H1 (cell line): ENCODE data around the gene SAMD4A. TPM values are rescaled to one million over a fixed set of nuclear protein-coding genes. Genes with fewer than 3 reads are reported as not detected.

Experiments used
- CTCF ChIA-PET: fragments of 300-600 bp; sonication (Branson Sonifier 250); formaldehyde crosslinking; loops from one replicate; lab custom pipeline; 2021; ENCODE audit not compliant: partially characterized antibody; lab: Charles Lee
- POLR2A ChIA-PET: fragments of 300-600 bp; sonication (Branson Sonifier 250); formaldehyde crosslinking; loops from one replicate; lab custom pipeline; 2021; ENCODE audit warnings: inconsistent platforms; ENCODE audit not compliant: partially characterized antibody; lab: Charles Lee
- DNase-seq, 2 experiments: peaks; one replicate each; pipeline versions ENCODE4 v3.0.0 to v3.0.0-alpha.2; 2010 to 2022; ENCODE audit warnings: low spot score in 2 of 2, low read depth in 1 of 2, mixed read lengths in 1 of 2
- FAIRE-seq: peaks from 2 replicates; lab custom pipeline; 2011; peaks lifted over from hg19 to GRCh38; lab: Jason Lieb, UNC
- H2AFZ ChIP-seq: 2 replicates; pipeline ENCODE4 v1.8.1; 2012; ENCODE audit warnings: low read length, inconsistent platforms
- H2AK5ac ChIP-seq: 2 replicates; pipeline ENCODE4 v1.6.1; 2013; ENCODE audit warnings: low read depth, low read length
- H2BK120ac ChIP-seq: replicated peaks from 2 replicates; pipeline ENCODE3; 2013; ENCODE audit warnings: low read depth, low read length, inconsistent platforms
- H2BK12ac ChIP-seq: 2 replicates; pipeline ENCODE4 v1.6.1; 2013; ENCODE audit warnings: low read depth, low read length
- H2BK15ac ChIP-seq: 2 replicates; pipeline ENCODE4 v1.6.1; 2013; ENCODE audit warnings: low read length
- H2BK20ac ChIP-seq: 2 replicates; pipeline ENCODE4 v1.6.1; 2013; ENCODE audit warnings: low read length
- H2BK5ac ChIP-seq: 2 replicates; pipeline ENCODE4 v1.6.1; 2013; ENCODE audit warnings: low read depth, low read length
- H3K14ac ChIP-seq: 2 replicates; pipeline ENCODE4 v1.6.1; 2013; ENCODE audit warnings: inconsistent platforms; ENCODE audit not compliant: insufficient read length
- H3K18ac ChIP-seq: 2 replicates; pipeline ENCODE4 v1.6.1; 2013; ENCODE audit warnings: low read length; ENCODE audit errors: extremely low read depth
- H3K23ac ChIP-seq: 2 replicates; pipeline ENCODE4 v1.6.1; 2013; ENCODE audit warnings: inconsistent platforms; ENCODE audit not compliant: insufficient read length
- H3K23me2 ChIP-seq: 2 replicates; pipeline ENCODE4 v1.6.1; 2013; ENCODE audit warnings: low read depth, low read length
- H3K27ac ChIP-seq: 2 replicates; pipeline ENCODE4 v1.6.1; 2011; ENCODE audit warnings: low read depth, low read length, inconsistent platforms
- H3K27me3 ChIP-seq, 4 experiments: replicated peaks in 1 of 4; 1 replicate in 1 of 4; 2 replicates in 3 of 4; pipeline versions ENCODE4 v1.6.1 to v1.8.1; 2011 to 2013; ENCODE audit warnings: low read length in 3 of 4, mild to moderate bottlenecking in 3 of 4, inconsistent platforms in 2 of 4, mixed read lengths in 2 of 4, moderate library complexity in 1 of 4; ENCODE audit not compliant: control insufficient read depth in 3 of 4, insufficient read depth in 3 of 4; ENCODE audit errors: extremely low read depth in 1 of 4
- H3K36me3 ChIP-seq, 4 experiments: 2 replicates each; pipeline versions ENCODE4 v1.6.1 to v1.8.1; 2011 to 2013; ENCODE audit warnings: mild to moderate bottlenecking in 4 of 4, low read length in 3 of 4, moderate library complexity in 2 of 4, control low read depth in 1 of 4, inconsistent platforms in 1 of 4; ENCODE audit not compliant: insufficient read depth in 4 of 4, control insufficient read depth in 2 of 4
- H3K4ac ChIP-seq: replicated peaks from 2 replicates; pipeline ENCODE3; 2013; ENCODE audit warnings: low read length, low read depth, mixed read lengths, inconsistent platforms; ENCODE audit not compliant: insufficient read length
- H3K4me1 ChIP-seq, 4 experiments: replicated peaks in 1 of 4; 1 replicate in 1 of 4; 2 replicates in 3 of 4; pipeline versions ENCODE4 v1.6.1 to v1.8.1; 2011 to 2013; ENCODE audit warnings: low read length in 3 of 4, inconsistent platforms in 2 of 4, mixed read lengths in 1 of 4; ENCODE audit not compliant: insufficient read depth in 4 of 4, control insufficient read depth in 3 of 4
- H3K4me2 ChIP-seq, 2 experiments: 2 replicates each; pipeline versions ENCODE4 v1.6.1 to v1.8.1; 2011 to 2013; ENCODE audit warnings: low read depth in 2 of 2, low read length in 2 of 2, control low read depth in 1 of 2, inconsistent platforms in 1 of 2, mild to moderate bottlenecking in 1 of 2; ENCODE audit not compliant: insufficient read depth in 1 of 2
- H3K4me3 ChIP-seq, 4 experiments: fragments of 200-600, 300-600 bp in 1 of 4; sonication (generic), shearing (Covaris generic), sonication (Bioruptor Twin) in 1 of 4; 2 replicates each; pipeline versions ENCODE4 v1.5.1 to v1.8.1; 2011 to 2016; ENCODE audit warnings: low read length in 4 of 4, low read depth in 3 of 4, control low read depth in 2 of 4, inconsistent platforms in 2 of 4, mild to moderate bottlenecking in 2 of 4, mixed read lengths in 1 of 4, moderate library complexity in 1 of 4; ENCODE audit not compliant: insufficient read depth in 2 of 4; ENCODE audit errors: extremely low read depth in 1 of 4
- H3K56ac ChIP-seq: replicated peaks from 2 replicates; pipeline ENCODE3; 2013; ENCODE audit warnings: low read depth, mild to moderate bottlenecking, mixed read lengths, low read length, inconsistent platforms; ENCODE audit not compliant: insufficient read length
- H3K79me1 ChIP-seq: 2 replicates; pipeline ENCODE4 v1.6.1; 2013; ENCODE audit warnings: low read depth, low read length, control low read depth
- H3K79me2 ChIP-seq, 2 experiments: 2 replicates each; pipeline versions ENCODE4 v1.6.1 to v1.8.1; 2012 to 2013; ENCODE audit warnings: low read length in 2 of 2, mild to moderate bottlenecking in 2 of 2, inconsistent platforms in 1 of 2; ENCODE audit not compliant: insufficient read depth in 2 of 2, control insufficient read depth in 1 of 2
- H3K9ac ChIP-seq, 4 experiments: replicated peaks in 1 of 4; 1 replicate in 1 of 4; 2 replicates in 3 of 4; pipeline versions ENCODE4 v1.6.1 to v1.8.1; 2011 to 2013; ENCODE audit warnings: low read depth in 3 of 4, low read length in 3 of 4, control low read depth in 2 of 4, mild to moderate bottlenecking in 2 of 4, moderate library complexity in 2 of 4, inconsistent platforms in 1 of 4; ENCODE audit errors: extremely low read depth in 1 of 4
- H3K9me3 ChIP-seq, 2 experiments: 2 replicates each; pipeline versions ENCODE4 v1.6.1 to v1.8.1; 2012 to 2013; ENCODE audit warnings: mild to moderate bottlenecking in 2 of 2, moderate library complexity in 2 of 2, control low read depth in 1 of 2, inconsistent platforms in 1 of 2, low read depth in 1 of 2, low read length in 1 of 2, mixed read lengths in 1 of 2; ENCODE audit not compliant: insufficient read depth in 2 of 2
- H4K20me1 ChIP-seq, 2 experiments: replicated peaks in 1 of 2; 2 replicates each; pipeline versions ENCODE3 to v1.8.1; 2011 to 2013; ENCODE audit warnings: inconsistent platforms in 2 of 2, low read length in 2 of 2, mild to moderate bottlenecking in 1 of 2; ENCODE audit not compliant: insufficient read depth in 2 of 2, control insufficient read depth in 1 of 2
- H4K5ac ChIP-seq: 2 replicates; pipeline ENCODE4 v1.6.1; 2013; ENCODE audit warnings: low read length, low read depth, mixed read lengths, inconsistent platforms; ENCODE audit not compliant: insufficient read length
- H4K8ac ChIP-seq: 2 replicates; pipeline ENCODE4 v1.8.0; 2013; ENCODE audit warnings: mild to moderate bottlenecking, moderate library complexity, low read length, inconsistent platforms; ENCODE audit not compliant: insufficient read depth; ENCODE audit errors: extremely low read depth
- H4K91ac ChIP-seq: replicated peaks from 2 replicates; pipeline ENCODE3; 2013; ENCODE audit warnings: low read length, mixed read lengths, inconsistent platforms; ENCODE audit not compliant: insufficient read length
- CBX5 ChIP-seq: fragments of 300-800, 300-1000 bp; sonication (generic); IDR thresholded peaks from 2 replicates; pipeline ENCODE4 v1.7.1; 2016; ENCODE audit warnings: antibody characterized with exemption, low read length, low read depth
- CBX8 ChIP-seq: fragments of 300-800, 300-1000 bp; sonication (generic); IDR thresholded peaks from 2 replicates; pipeline ENCODE4 v1.7.1; 2016; ENCODE audit warnings: low read depth, low read length, borderline replicate concordance
- CREB1 ChIP-seq: IDR thresholded peaks from 2 replicates; pipeline ENCODE4 v1.6.1; 2012; ENCODE audit warnings: inconsistent platforms
- POU5F1 ChIP-seq: IDR thresholded peaks from 2 replicates; pipeline ENCODE4 v1.6.1; 2011; ENCODE audit warnings: low read depth, mild to moderate bottlenecking, low read length, moderate library complexity
- RNF2 ChIP-seq: fragments of 200-900, 300-1000 bp; sonication (generic); IDR thresholded peaks from 2 replicates; pipeline ENCODE4 v1.7.1; 2016; ENCODE audit warnings: borderline replicate concordance, low read depth, mild to moderate bottlenecking, antibody characterized with exemption, low read length; ENCODE audit not compliant: poor library complexity, severe bottlenecking; ENCODE audit errors: missing control alignments
- SP1 ChIP-seq: IDR thresholded peaks from 2 replicates; pipeline ENCODE4 v1.6.1; 2011; ENCODE audit warnings: low read depth, low read length
- SP2 ChIP-seq: IDR thresholded peaks from 2 replicates; pipeline ENCODE4 v1.6.1; 2012; ENCODE audit warnings: mild to moderate bottlenecking, low read length, inconsistent platforms
- TCF12 ChIP-seq: IDR thresholded peaks from 2 replicates; pipeline ENCODE4 v1.6.1; 2011; ENCODE audit warnings: low read depth, mild to moderate bottlenecking, low read length
- TEAD4 ChIP-seq: IDR thresholded peaks from 2 replicates; pipeline ENCODE4 v1.6.1; 2012; ENCODE audit warnings: low read depth, low read length, inconsistent platforms, mixed read lengths
- WGBS, 2 experiments: shearing (Covaris generic) in 1 of 2; methylation state at CpG; one replicate each; pipeline versions ENCODE4 v1.1.6 to v1.1.7; 2013 to 2015; ENCODE audit warnings: low lambda C conversion rate in 2 of 2, mixed read lengths in 2 of 2, inconsistent platforms in 1 of 2, low coverage in 1 of 2, missing lambda C conversion rate in 1 of 2; ENCODE audit not compliant: insufficient replicate concordance in 2 of 2, insufficient coverage in 1 of 2, insufficient read length in 1 of 2; ENCODE audit errors: extremely low coverage in 1 of 2, missing lambda C conversion rate in 1 of 2; 5-methylcytosine and 5-hydroxymethylcytosine counted together
- polyA plus RNA-seq, 7 experiments: library from polyadenylated mRNA; depleted of rRNA in 3 of 7; stranded (reverse) in 5 of 7; unstranded in 2 of 7; fragments of >200 nt in 5 of 7; fragments of 200-250 nt in 2 of 7; gene quantifications; 1 replicate in 5 of 7; 2 replicates in 1 of 7; 4 replicates in 1 of 7; pipeline versions ENCODE4 v1.2.1 to v1.2.3, GENCODE V29; 2011 to 2013; ENCODE audit warnings: missing spikeins in 2 of 7, mixed read lengths in 2 of 7
- total RNA-seq: library from RNA; stranded (reverse); fragmentation: NEBNext Ultra II Directional; extraction: Animal tissue kit (Norgen Biotek cat#: 25700); gene quantifications from 2 replicates; pipeline ENCODE4 v1.2.1, GENCODE V29; 2021
- TF ChIP-seq, protein P1 (sequence below), 3 experiments: IDR thresholded peaks; 1 replicate in 2 of 3; 2 replicates in 1 of 3; pipeline versions ENCODE4 v1.5.1 to v1.6.1; 2011; ENCODE audit warnings: low read length in 3 of 3, mild to moderate bottlenecking in 3 of 3, inconsistent platforms in 2 of 3, low read depth in 1 of 3, moderate library complexity in 1 of 3; ENCODE audit not compliant: insufficient read depth in 1 of 3; ENCODE audit errors: control extremely low read depth in 1 of 3

Gene SAMD4A
- total and polyA plus RNA-seq, 2 of the 8 experiments (the other 6 are each of a cell fraction or from before 2014, with no cell fraction given): 2.4 to 12.3 TPM

DNA sequence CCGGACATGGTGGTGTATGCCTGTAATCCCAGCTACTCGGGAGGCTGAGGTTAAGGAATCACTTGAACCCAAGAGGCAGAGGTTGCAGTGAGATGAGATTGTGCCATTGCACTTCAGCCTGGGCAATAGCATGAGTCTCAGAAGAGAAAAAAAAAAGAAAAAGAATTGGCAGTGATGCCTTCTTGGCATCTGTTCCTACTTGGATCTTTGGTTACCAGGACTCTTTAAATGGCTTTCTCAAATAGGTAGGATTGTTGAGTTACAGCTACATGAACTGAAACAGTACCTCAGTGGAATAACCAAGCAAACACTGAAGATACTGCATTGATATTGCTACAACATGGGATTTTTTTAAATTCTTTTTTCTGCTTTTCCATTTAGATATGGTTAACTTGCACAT, 136.8 kb downstream of the SAMD4A start:
- H4K5ac ChIP-seq: no peak overlapping the region
- CTCF ChIA-PET: interaction anchor here (0.6 to 5.4 kb wide), 3 partner anchors 13 to 270 kb away, joined by 3 to 26 read pairs (median 8); no protein-coding TSS in a partner anchor
- no peak overlapping the region for H3K27ac ChIP-seq
- no peaks in the 10 kb centered on the region; a peak in 1 of 8 replicates for H3K36me3 ChIP-seq
- no peak overlapping the region for H3K9ac ChIP-seq
- no peak overlapping the region for H3K14ac ChIP-seq
- H3K4me2 ChIP-seq: no peak overlapping the region
- H2BK12ac ChIP-seq: no peak overlapping the region
- no peak for FAIRE-seq
- no peak overlapping the region for H2BK15ac ChIP-seq
- H3K56ac ChIP-seq: no peak overlapping the region
- H3K4me3 ChIP-seq: no peak overlapping the region
- no peaks in the 10 kb centered on the region for H4K20me1 ChIP-seq
- no peak overlapping the region for H2AFZ ChIP-seq
- H3K4me1 ChIP-seq: peaks cover 0 to 6% (median 0%) of the 10 kb centered on the region in 4 experiments; a peak in 1 of 7 replicates
- DNase-seq: no peak
- no peak overlapping the region for H2AK5ac ChIP-seq
- H4K8ac ChIP-seq: no peak overlapping the region
- TF ChIP-seq POU5F1 (no peak), RNF2 (no peak), TEAD4 (no peak), SP2 (no peak), SP1 (no peak), CREB1 (no peak), CBX8 (no peak), CBX5 (no peak), TCF12 (no peak)
- TF ChIP-seq, protein P1, sequence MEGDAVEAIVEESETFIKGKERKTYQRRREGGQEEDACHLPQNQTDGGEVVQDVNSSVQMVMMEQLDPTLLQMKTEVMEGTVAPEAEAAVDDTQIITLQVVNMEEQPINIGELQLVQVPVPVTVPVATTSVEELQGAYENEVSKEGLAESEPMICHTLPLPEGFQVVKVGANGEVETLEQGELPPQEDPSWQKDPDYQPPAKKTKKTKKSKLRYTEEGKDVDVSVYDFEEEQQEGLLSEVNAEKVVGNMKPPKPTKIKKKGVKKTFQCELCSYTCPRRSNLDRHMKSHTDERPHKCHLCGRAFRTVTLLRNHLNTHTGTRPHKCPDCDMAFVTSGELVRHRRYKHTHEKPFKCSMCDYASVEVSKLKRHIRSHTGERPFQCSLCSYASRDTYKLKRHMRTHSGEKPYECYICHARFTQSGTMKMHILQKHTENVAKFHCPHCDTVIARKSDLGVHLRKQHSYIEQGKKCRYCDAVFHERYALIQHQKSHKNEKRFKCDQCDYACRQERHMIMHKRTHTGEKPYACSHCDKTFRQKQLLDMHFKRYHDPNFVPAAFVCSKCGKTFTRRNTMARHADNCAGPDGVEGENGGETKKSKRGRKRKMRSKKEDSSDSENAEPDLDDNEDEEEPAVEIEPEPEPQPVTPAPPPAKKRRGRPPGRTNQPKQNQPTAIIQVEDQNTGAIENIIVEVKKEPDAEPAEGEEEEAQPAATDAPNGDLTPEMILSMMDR (IDR thresholded peaks at IDR 0.05; ENCODE audit: control extremely low read depth in 1 of 3, insufficient read depth in 1 of 3, low read depth in 1 of 3, low read length in 3 of 3): no peak
- TF ChIP-seq, all 59 proteins: peak for 0
- Histone ChIP-seq H3K23ac (no peak overlapping the region), H3K79me2 (no peaks in the 10 kb centered on the region), H2BK120ac (no peak overlapping the region), H3K23me2 (no peaks in the 10 kb centered on the region), H3K27me3 (no peaks in the 10 kb centered on the region; a peak in 1 of 7 replicates), H2BK20ac (no peak overlapping the region), H4K91ac (no peak overlapping the region), H3K79me1 (no peaks in the 10 kb centered on the region; the same call in 1 of the 2 replicates), H3K18ac (no peak overlapping the region), H3K9me3 (no peaks in the 10 kb centered on the region), H2BK5ac (no peak overlapping the region), H3K4ac (no peak overlapping the region)
- 89% methylated on average over 2 of the region's 2 CpGs; no CpG with 5 or more reads in 1 of the 2 experiments for WGBS, 2 experiments
- POLR2A ChIA-PET: no interaction called here
